ENCODE measurements around the gene HELZ. TPM values are rescaled to one million over a fixed set of nuclear protein-coding genes. Genes with fewer than 3 reads are reported as not detected.
"Not testable (repeated sequence)": the region's sequence is repeated elsewhere in the genome, so short reads cannot be mapped to it uniquely, and the experiment has no call there.

The HELZ gene
- total RNA-seq, 1 donor from 2014 or later: 47.4 TPM

DNA sequence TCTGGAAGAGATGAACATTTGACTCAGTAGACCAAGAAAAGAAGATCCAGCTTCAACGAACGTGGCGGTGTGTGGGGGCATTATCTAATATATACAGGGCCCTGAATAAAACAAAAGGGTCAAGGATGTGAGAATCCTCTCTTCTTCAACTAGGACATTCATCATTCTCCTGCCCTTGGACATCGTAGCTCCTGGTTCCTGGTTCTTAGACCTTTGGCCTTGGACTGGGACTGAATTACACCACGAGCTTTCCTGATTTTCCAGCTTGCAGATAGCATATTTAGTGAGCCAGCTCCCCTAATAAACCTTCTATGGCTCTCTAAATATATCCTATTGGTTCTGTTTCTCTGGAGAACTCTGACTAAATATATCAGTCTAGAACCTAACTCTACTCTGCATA, 29.5 kb upstream of the HELZ start:
- TF ChIP-seq, protein P1, sequence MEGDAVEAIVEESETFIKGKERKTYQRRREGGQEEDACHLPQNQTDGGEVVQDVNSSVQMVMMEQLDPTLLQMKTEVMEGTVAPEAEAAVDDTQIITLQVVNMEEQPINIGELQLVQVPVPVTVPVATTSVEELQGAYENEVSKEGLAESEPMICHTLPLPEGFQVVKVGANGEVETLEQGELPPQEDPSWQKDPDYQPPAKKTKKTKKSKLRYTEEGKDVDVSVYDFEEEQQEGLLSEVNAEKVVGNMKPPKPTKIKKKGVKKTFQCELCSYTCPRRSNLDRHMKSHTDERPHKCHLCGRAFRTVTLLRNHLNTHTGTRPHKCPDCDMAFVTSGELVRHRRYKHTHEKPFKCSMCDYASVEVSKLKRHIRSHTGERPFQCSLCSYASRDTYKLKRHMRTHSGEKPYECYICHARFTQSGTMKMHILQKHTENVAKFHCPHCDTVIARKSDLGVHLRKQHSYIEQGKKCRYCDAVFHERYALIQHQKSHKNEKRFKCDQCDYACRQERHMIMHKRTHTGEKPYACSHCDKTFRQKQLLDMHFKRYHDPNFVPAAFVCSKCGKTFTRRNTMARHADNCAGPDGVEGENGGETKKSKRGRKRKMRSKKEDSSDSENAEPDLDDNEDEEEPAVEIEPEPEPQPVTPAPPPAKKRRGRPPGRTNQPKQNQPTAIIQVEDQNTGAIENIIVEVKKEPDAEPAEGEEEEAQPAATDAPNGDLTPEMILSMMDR (IDR thresholded peaks at IDR 0.05; ENCODE audit: partially characterized antibody, unreplicated experiment): no peak
- H3K4me3 Mint-ChIP-seq (ENCODE audit: unreplicated experiment): no peak overlapping the region
- H3K36me3 Mint-ChIP-seq (ENCODE audit: unreplicated experiment): no peaks in the 10 kb centered on the region
- DNase-seq: no peak
- peaks cover 4% of the 10 kb centered on the region for H3K9me3 Mint-ChIP-seq (ENCODE audit: unreplicated experiment)
- H3K4me1 Mint-ChIP-seq (ENCODE audit: low read depth, unreplicated experiment): no peaks in the 10 kb centered on the region
- no peak overlapping the region for H3K27ac Mint-ChIP-seq (ENCODE audit: unreplicated experiment)
- H3K27me3 Mint-ChIP-seq (ENCODE audit: unreplicated experiment): peaks cover 2% of the 10 kb centered on the region

DNA sequence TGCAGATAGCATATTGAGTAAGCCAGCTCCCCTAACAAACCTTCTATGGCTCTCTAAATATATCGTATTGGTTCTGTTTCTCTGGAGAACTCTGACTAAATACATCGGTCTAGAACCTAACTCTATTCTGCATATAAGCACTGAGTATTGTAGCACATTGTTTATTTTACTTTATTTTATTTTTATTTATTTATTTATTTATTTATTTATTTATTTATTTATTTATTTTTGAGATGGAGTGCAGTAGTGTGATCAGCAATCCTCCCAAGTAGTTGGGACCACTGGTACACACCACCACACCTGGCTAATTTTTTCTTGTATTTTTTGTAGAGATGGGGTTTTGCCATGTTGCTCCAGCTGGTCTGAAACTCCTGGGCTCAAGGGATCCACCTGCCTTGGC, 28.9 kb upstream of the HELZ start:
- H3K27me3 Mint-ChIP-seq (ENCODE audit: unreplicated experiment): peaks cover 2% of the 10 kb centered on the region
- H3K4me3 Mint-ChIP-seq (ENCODE audit: unreplicated experiment): no peak overlapping the region
- H3K36me3 Mint-ChIP-seq (ENCODE audit: unreplicated experiment): no peaks in the 10 kb centered on the region
- TF ChIP-seq, protein P1 (IDR thresholded peaks at IDR 0.05; ENCODE audit: partially characterized antibody, unreplicated experiment): no peak
- no peak overlapping the region for H3K27ac Mint-ChIP-seq (ENCODE audit: unreplicated experiment)
- H3K4me1 Mint-ChIP-seq (ENCODE audit: low read depth, unreplicated experiment): no peaks in the 10 kb centered on the region
- H3K9me3 Mint-ChIP-seq (ENCODE audit: unreplicated experiment): peaks cover 4% of the 10 kb centered on the region
- DNase-seq: no peak

DNA sequence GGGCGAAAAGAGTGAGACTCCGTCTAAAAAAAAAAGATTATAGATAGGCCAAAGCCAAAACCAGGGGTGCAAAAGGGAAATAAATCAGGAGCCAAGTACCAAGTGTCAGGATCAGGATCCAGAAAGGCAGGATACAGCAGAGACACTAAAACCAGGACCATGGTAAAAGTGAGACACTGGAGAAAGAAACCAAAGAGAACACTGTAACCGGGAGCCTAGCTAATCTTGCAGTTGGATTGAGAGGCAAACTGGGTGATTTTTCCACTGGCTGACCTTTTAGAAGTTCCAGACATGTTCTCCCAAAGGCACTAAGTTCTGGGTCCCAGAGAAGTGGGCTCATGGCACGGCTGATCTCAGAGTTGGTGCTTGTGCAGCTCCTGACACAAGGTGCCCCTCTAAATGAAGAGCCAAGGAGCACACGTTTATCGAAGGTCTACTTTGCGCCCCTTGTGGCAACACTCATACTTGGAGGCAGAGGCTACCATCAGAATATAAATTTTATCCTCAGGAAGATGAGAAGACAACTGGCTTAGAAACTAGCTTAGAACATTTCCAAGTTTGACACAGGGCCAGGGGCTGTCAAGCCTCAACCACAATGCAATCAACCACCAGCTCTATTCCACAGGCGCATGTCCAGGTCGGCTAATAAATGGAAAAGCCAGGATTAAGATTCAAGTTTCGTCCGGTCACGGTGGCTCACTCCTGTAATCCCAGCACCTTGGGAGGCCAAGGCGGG, 27.5 kb upstream of the HELZ start:
- DNase-seq: no peak
- H3K4me3 Mint-ChIP-seq (ENCODE audit: unreplicated experiment): no peak overlapping the region
- no peaks in the 10 kb centered on the region for H3K36me3 Mint-ChIP-seq (ENCODE audit: unreplicated experiment)
- TF ChIP-seq, protein P1 (IDR thresholded peaks at IDR 0.05; ENCODE audit: partially characterized antibody, unreplicated experiment): peak; percentile 36
- H3K9me3 Mint-ChIP-seq (ENCODE audit: unreplicated experiment): peaks cover 4% of the 10 kb centered on the region
- no peak overlapping the region for H3K27ac Mint-ChIP-seq (ENCODE audit: unreplicated experiment)
- H3K4me1 Mint-ChIP-seq (ENCODE audit: low read depth, unreplicated experiment): no peaks in the 10 kb centered on the region
- peaks cover 2% of the 10 kb centered on the region for H3K27me3 Mint-ChIP-seq (ENCODE audit: unreplicated experiment)

DNA sequence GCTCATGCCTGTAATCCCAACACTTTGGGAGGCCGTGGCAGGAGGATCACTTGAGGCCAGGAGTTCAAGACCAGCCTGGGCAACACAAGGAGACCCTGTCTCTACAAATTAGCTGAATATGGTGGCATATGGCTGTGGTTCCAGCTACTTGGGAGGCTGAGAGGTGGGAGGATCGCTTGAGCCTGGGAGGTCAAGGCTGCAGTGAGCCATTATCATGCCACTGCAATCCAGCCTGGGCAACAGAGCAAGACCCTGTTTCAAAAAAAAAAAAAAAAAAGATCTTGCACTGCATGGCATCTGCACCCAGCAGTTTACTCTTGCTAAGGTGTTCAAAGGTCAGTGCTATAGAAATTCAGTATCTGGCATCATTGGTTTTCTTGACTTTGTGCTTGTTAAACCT, 26.2 kb upstream of the HELZ start:
- H3K4me1 Mint-ChIP-seq (ENCODE audit: low read depth, unreplicated experiment); DNase-seq; H3K4me3 Mint-ChIP-seq (ENCODE audit: unreplicated experiment); H3K27me3 Mint-ChIP-seq (ENCODE audit: unreplicated experiment); H3K36me3 Mint-ChIP-seq (ENCODE audit: unreplicated experiment); H3K27ac Mint-ChIP-seq (ENCODE audit: unreplicated experiment); H3K9me3 Mint-ChIP-seq (ENCODE audit: unreplicated experiment): not testable (repeated sequence)

DNA sequence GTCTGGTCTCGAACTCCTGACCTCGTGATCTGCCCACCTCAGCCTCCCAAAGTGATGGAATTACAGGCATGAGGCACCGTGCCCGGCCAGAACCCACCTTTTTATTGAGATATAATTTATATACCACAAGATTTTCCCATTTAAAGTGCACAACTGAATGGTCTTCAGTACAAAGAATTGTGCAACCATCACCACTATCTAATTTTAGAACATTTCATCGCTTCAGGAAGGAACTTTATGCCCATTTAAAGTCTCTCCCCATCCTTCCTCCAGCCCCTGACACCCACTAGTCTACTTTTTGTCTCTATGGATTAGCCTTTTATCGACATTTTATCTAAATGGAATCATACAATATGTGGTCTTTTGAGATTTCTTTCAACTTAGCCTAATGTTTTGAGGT, 25.4 kb upstream of the HELZ start:
- DNase-seq: no peak
- Mint-ChIP-seq H3K4me1 (ENCODE audit: low read depth, unreplicated experiment) (no peaks in the 10 kb centered on the region), H3K27ac (ENCODE audit: unreplicated experiment) (no peak overlapping the region), H3K27me3 (ENCODE audit: unreplicated experiment) (no peaks in the 10 kb centered on the region), H3K4me3 (ENCODE audit: unreplicated experiment) (no peak overlapping the region), H3K9me3 (ENCODE audit: unreplicated experiment) (no peaks in the 10 kb centered on the region), H3K36me3 (ENCODE audit: unreplicated experiment) (no peaks in the 10 kb centered on the region)
- TF ChIP-seq, protein P1 (IDR thresholded peaks at IDR 0.05; ENCODE audit: partially characterized antibody, unreplicated experiment): no peak
